MM.1S (cell line): ENCODE data around the gene GBP3.

Experiments used
- DNase-seq: peaks from one replicate; pipeline ENCODE4 v3.0.0-alpha.2; 2015
- H2AFZ ChIP-seq: fragments of 300-600 bp; sonication (generic); 2 replicates; pipeline ENCODE4 v1.6.0; 2016; ENCODE audit warnings: antibody characterized with exemption, low read length
- H3F3A ChIP-seq: fragments of 300-600 bp; sonication (generic); 2 replicates; pipeline ENCODE4 v1.6.1; 2016; ENCODE audit warnings: mild to moderate bottlenecking, antibody characterized with exemption, low read length, moderate library complexity, mixed read lengths; ENCODE audit not compliant: insufficient read depth
- H3K27ac ChIP-seq: fragments of 300-600 bp; sonication (generic); 2 replicates; pipeline ENCODE4 v1.5.1; 2016; ENCODE audit warnings: mild to moderate bottlenecking, low read length
- H3K27me3 ChIP-seq: fragments of 300-600 bp; sonication (generic); replicated peaks from 2 replicates; pipeline ENCODE4 v1.6.0; 2016; ENCODE audit warnings: low read length; ENCODE audit not compliant: insufficient read depth
- H3K36me3 ChIP-seq: fragments of 300-600 bp; sonication (generic); replicated peaks from 2 replicates; pipeline ENCODE4 v1.6.1; 2016; ENCODE audit warnings: mild to moderate bottlenecking, low read length, mixed read lengths; ENCODE audit not compliant: insufficient read depth
- H3K4me1 ChIP-seq: fragments of 300-600 bp; sonication (generic); 2 replicates; pipeline ENCODE4 v1.6.1; 2016; ENCODE audit warnings: low read length, mixed read lengths
- H3K4me2 ChIP-seq: fragments of 300-600 bp; sonication (generic); 2 replicates; pipeline ENCODE4 v1.6.0; 2016; ENCODE audit warnings: low read depth, low read length
- H3K4me3 ChIP-seq: fragments of 300-600 bp; sonication (generic); 2 replicates; pipeline ENCODE4 v1.5.1; 2016; ENCODE audit warnings: low read length, mixed read lengths
- H3K79me2 ChIP-seq: fragments of 300-600 bp; sonication (generic); 2 replicates; pipeline ENCODE4 v1.6.1; 2016; ENCODE audit warnings: mixed run types, low read length, mixed read lengths
- H3K9ac ChIP-seq: fragments of 300-600 bp; sonication (generic); 2 replicates; pipeline ENCODE4 v1.6.1; 2016; ENCODE audit warnings: low read length, mixed read lengths
- H3K9me2 ChIP-seq: fragments of 300-600 bp; sonication (generic); replicated peaks from 2 replicates; pipeline ENCODE4 v1.6.1; 2016; ENCODE audit warnings: mild to moderate bottlenecking, low read length, mixed read lengths; ENCODE audit not compliant: insufficient read depth
- H3K9me3 ChIP-seq: fragments of 300-600 bp; sonication (generic); replicated peaks from 2 replicates; pipeline ENCODE4 v1.6.1; 2016; ENCODE audit warnings: mild to moderate bottlenecking, low read length, mixed read lengths; ENCODE audit not compliant: insufficient read depth
- H4K20me1 ChIP-seq: fragments of 300-600 bp; sonication (generic); 2 replicates; pipeline ENCODE4 v1.6.1; 2016; ENCODE audit warnings: mild to moderate bottlenecking, low read length, moderate library complexity, mixed read lengths; ENCODE audit not compliant: insufficient read depth
- EZH2 ChIP-seq: fragments of 300-600 bp; sonication (generic); optimal IDR thresholded peaks from 2 replicates; pipeline ENCODE3; 2017; ENCODE audit warnings: low read depth, mild to moderate bottlenecking, antibody characterized with exemption, low read length, mixed read lengths
- EZH2phosphoT487 ChIP-seq: fragments of 300-600 bp; sonication (generic); IDR thresholded peaks from 2 replicates; pipeline ENCODE4 v1.6.1; 2018; ENCODE audit warnings: antibody characterized with exemption, low read length
- TF ChIP-seq, protein P1 (sequence below): fragments of 300-600 bp; sonication (generic); IDR thresholded peaks from 2 replicates; pipeline ENCODE4 v1.5.1; 2016; ENCODE audit warnings: antibody characterized with exemption, low read length, mixed read lengths

The GBP3 gene

DNA sequence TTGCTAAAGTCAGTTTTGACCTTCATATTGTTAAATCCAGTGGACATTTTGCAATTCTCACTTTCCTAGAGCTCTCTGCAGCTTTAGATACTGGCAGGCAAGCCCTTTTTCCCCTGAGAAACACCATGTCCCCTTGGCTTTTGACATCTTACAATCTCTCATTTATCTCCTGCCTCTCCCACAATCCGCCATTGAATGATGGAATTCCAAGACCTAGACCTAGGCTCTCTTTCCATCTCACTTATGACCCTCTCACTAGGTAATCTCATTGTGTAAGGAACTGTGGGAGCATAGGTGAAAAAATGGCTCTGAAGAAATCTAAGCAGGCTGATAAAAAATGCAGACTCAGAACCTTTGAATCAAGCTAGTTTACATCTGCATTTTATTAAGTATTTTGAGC, 32.2 kb downstream of the GBP3 start:
- DNase-seq: no peak
- H3K27ac ChIP-seq: no peak overlapping the region
- H3K9me2 ChIP-seq: no peaks in the 10 kb centered on the region
- H3K4me3 ChIP-seq: no peak overlapping the region
- 0 out of 2 replicates have a peak, but pooled peaks cover 6% of the 10 kb centered on the region for H3K36me3 ChIP-seq
- H3K9me3 ChIP-seq: no peaks in the 10 kb centered on the region
- peaks cover 7% of the 10 kb centered on the region for H3F3A ChIP-seq
- no peak overlapping the region for H3K4me2 ChIP-seq
- no peaks in the 10 kb centered on the region for H4K20me1 ChIP-seq
- peaks cover 56% of the 10 kb centered on the region for H3K79me2 ChIP-seq
- no peak overlapping the region for H2AFZ ChIP-seq
- H3K27me3 ChIP-seq: no peaks in the 10 kb centered on the region
- H3K9ac ChIP-seq: no peak overlapping the region
- no peak for TF ChIP-seq EZH2
- TF ChIP-seq, protein P1, sequence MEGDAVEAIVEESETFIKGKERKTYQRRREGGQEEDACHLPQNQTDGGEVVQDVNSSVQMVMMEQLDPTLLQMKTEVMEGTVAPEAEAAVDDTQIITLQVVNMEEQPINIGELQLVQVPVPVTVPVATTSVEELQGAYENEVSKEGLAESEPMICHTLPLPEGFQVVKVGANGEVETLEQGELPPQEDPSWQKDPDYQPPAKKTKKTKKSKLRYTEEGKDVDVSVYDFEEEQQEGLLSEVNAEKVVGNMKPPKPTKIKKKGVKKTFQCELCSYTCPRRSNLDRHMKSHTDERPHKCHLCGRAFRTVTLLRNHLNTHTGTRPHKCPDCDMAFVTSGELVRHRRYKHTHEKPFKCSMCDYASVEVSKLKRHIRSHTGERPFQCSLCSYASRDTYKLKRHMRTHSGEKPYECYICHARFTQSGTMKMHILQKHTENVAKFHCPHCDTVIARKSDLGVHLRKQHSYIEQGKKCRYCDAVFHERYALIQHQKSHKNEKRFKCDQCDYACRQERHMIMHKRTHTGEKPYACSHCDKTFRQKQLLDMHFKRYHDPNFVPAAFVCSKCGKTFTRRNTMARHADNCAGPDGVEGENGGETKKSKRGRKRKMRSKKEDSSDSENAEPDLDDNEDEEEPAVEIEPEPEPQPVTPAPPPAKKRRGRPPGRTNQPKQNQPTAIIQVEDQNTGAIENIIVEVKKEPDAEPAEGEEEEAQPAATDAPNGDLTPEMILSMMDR: no peak
- no peak for TF ChIP-seq EZH2phosphoT487
- peaks cover 12% of the 10 kb centered on the region for H3K4me1 ChIP-seq

DNA sequence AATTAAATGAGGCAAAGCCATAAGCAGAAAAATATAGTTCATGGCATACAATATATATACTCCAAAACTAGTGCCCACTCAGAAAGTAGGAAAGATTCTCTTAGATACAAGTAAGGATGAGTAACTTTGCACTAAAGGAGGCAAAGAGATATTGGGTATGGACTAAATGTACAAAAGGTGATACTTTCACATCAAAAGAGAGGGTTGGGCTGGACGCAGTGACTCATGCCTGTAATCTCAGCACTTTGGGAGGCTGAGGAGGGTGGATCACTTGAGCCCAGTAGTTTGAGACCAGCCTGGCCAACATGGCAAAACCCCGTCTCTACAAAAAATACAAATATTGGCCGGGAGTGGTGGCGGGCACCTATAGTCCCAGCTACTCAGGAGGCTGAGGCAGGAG, 37.0 kb downstream of the GBP3 start:
- Histone ChIP-seq H3K9me3 (no peaks in the 10 kb centered on the region), H3K9me2 (no peaks in the 10 kb centered on the region), H3F3A (no peaks in the 10 kb centered on the region), H4K20me1 (no peaks in the 10 kb centered on the region), H3K9ac (no peak overlapping the region), H3K27ac (no peak overlapping the region), H2AFZ (no peak overlapping the region), H3K4me2 (no peak overlapping the region), H3K4me1 (no peaks in the 10 kb centered on the region), H3K4me3 (no peak overlapping the region), H3K79me2 (peaks cover 72% of the 10 kb centered on the region), H3K27me3 (no peaks in the 10 kb centered on the region), H3K36me3 (peaks cover 6% of the 10 kb centered on the region; the same call in 1 of the 2 replicates)
- no peak for DNase-seq
- TF ChIP-seq, protein P1: no peak
- no peak for TF ChIP-seq EZH2phosphoT487
- no peak for TF ChIP-seq EZH2

DNA sequence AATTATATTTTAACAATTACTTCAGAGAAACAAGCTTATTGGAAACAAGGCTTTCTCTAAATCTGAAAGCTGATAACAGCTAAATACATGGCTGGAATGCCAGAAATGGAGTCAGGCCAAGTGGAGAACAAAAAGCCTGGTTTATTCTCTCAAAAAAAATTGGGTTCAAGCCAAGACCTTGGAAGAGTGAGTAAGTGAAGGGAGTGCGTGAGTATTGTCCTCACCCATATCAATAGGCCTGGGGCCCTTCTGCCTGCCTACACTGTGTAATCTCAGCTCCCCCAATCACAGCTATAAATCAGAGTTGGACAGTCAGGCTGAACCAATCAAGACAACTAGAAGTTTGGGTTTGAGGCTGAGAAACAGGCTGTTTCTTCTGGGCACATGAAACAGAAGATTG, 37.6 kb downstream of the GBP3 start:
- no peak overlapping the region for H3K9ac ChIP-seq
- H3K36me3 ChIP-seq: peaks cover 6% of the 10 kb centered on the region; the same call in 1 of the 2 replicates
- no peak overlapping the region for H3K4me3 ChIP-seq
- no peaks in the 10 kb centered on the region for H3K27me3 ChIP-seq
- no peak overlapping the region for H3K27ac ChIP-seq
- H3K4me1 ChIP-seq: peaks cover under 1% of the 10 kb centered on the region; the same call in 1 of the 2 replicates
- H3K9me3 ChIP-seq: no peaks in the 10 kb centered on the region
- H3K9me2 ChIP-seq: no peaks in the 10 kb centered on the region
- H2AFZ ChIP-seq: no peak overlapping the region
- peaks cover 68% of the 10 kb centered on the region for H3K79me2 ChIP-seq
- no peak for TF ChIP-seq EZH2phosphoT487
- TF ChIP-seq EZH2: no peak
- TF ChIP-seq, protein P1: no peak
- H4K20me1 ChIP-seq: no peaks in the 10 kb centered on the region
- no peaks in the 10 kb centered on the region for H3F3A ChIP-seq
- no peak overlapping the region for H3K4me2 ChIP-seq
- DNase-seq: no peak
